ENCODE measurements around the gene EFS.

- TF ChIP-seq CTCF (IDR thresholded peaks at IDR 0.05) (no peak), POLR2A (IDR thresholded peaks at IDR 0.05) (no peak), EP300 (IDR thresholded peaks at IDR 0.05) (no peak), POLR2AphosphoS5 (IDR thresholded peaks at IDR 0.05) (no peak)
These were observed 17.9 kb upstream of the EFS start for GRCh38 chr14:23382731-23383440.

Measured in sigmoid colon (tissue), 4 donors.